IMR-90 (cell line): ENCODE measurements around the gene PTGES3L. TPM values are rescaled to one million over a fixed set of nuclear protein-coding genes. Genes with fewer than 3 reads are reported as not detected.
A peak's percentile ranks its signal among the peaks of the same experiment; 100 is the strongest.

ENCODE experiments used
- ATAC-seq: fragments of 200-7000 bp; cut with Tn5 transposase; 2 replicates; pipeline ENCODE4 v1.9.1; 2020; ENCODE audit warnings: low read depth, mild to moderate bottlenecking, moderate library complexity
- BruUV-seq: library from RNA; stranded (reverse); fragments of 400-500 nt; replicated peaks from 2 replicates; lab custom pipeline; 2021; lab: Mats Ljungman, UMichigan
- CTCF ChIA-PET: fragments of 300-600 bp; formaldehyde crosslinking; extraction: SDS; loops from one replicate; lab custom pipeline; 2021; ENCODE audit warnings: antibody characterized with exemption; lab: Yijun Ruan, JAX
- POLR2A ChIA-PET: fragments of 300-600 bp; sonication (Branson Sonifier 250); formaldehyde crosslinking; loops from one replicate; lab custom pipeline; 2022; ENCODE audit warnings: antibody characterized with exemption; ENCODE audit not compliant: unreplicated experiment; lab: Charles Lee
- DNase-seq: peaks from one replicate; pipeline ENCODE4 v3.0.0; 2013
- H2AFZ ChIP-seq: replicated peaks from 2 replicates; pipeline ENCODE3; 2013; ENCODE audit warnings: low read length, mild to moderate bottlenecking; ENCODE audit not compliant: poor library complexity
- H2AK5ac ChIP-seq: 2 replicates; pipeline ENCODE4 v1.6.1; 2013; ENCODE audit warnings: low read depth, low read length, inconsistent platforms
- H2AK9ac ChIP-seq: replicated peaks from 2 replicates; pipeline ENCODE3; 2013; ENCODE audit warnings: mild to moderate bottlenecking, low read depth, low read length, moderate library complexity; ENCODE audit not compliant: poor library complexity
- H2BK120ac ChIP-seq: 2 replicates; pipeline ENCODE4 v1.6.1; 2013; ENCODE audit warnings: low read depth, low read length, inconsistent platforms
- H2BK15ac ChIP-seq: 3 replicates; pipeline ENCODE4 v1.6.1; 2013; ENCODE audit warnings: low read depth, low read length, inconsistent platforms
- H2BK20ac ChIP-seq: 2 replicates; pipeline ENCODE4 v1.6.1; 2013; ENCODE audit warnings: low read depth, mild to moderate bottlenecking, inconsistent platforms, low read length, moderate library complexity
- H2BK5ac ChIP-seq: 2 replicates; pipeline ENCODE4 v1.6.1; 2013; ENCODE audit warnings: mild to moderate bottlenecking, low read depth, low read length, inconsistent platforms; ENCODE audit not compliant: poor library complexity, severe bottlenecking
- H3K14ac ChIP-seq: replicated peaks from 2 replicates; pipeline ENCODE4 v1.6.1; 2013; ENCODE audit warnings: low read depth, low read length, inconsistent platforms
- H3K18ac ChIP-seq: 2 replicates; pipeline ENCODE4 v1.6.1; 2013; ENCODE audit warnings: low read depth, low read length, control low read depth
- H3K23ac ChIP-seq: 2 replicates; pipeline ENCODE4 v1.6.1; 2013; ENCODE audit warnings: low read depth, low read length, inconsistent platforms
- H3K27ac ChIP-seq: 2 replicates; pipeline ENCODE4 v1.5.1; 2013; ENCODE audit warnings: mild to moderate bottlenecking, control low read depth, low read length; ENCODE audit not compliant: insufficient read depth
- H3K27me3 ChIP-seq: 2 replicates; pipeline ENCODE4 v1.6.1; 2013; ENCODE audit warnings: low read length; ENCODE audit not compliant: control insufficient read depth, insufficient read depth
- H3K36me3 ChIP-seq: 2 replicates; pipeline ENCODE4 v1.6.1; 2013; ENCODE audit warnings: low read length, mixed read lengths; ENCODE audit not compliant: control insufficient read depth, insufficient read depth
- H3K4ac ChIP-seq: 2 replicates; pipeline ENCODE4 v1.6.1; 2013; ENCODE audit warnings: low read depth, low read length, inconsistent platforms
- H3K4me1 ChIP-seq: 2 replicates; pipeline ENCODE4 v1.6.1; 2013; ENCODE audit warnings: low read length, mixed read lengths; ENCODE audit not compliant: control insufficient read depth, insufficient read depth
- H3K4me2 ChIP-seq: 2 replicates; pipeline ENCODE4 v1.6.1; 2013; ENCODE audit warnings: low read depth, mild to moderate bottlenecking, control low read depth, low read length, moderate library complexity
- H3K4me3 ChIP-seq: 2 replicates; pipeline ENCODE4 v1.5.1; 2013; ENCODE audit warnings: low read depth, mild to moderate bottlenecking, control low read depth, low read length, moderate library complexity; ENCODE audit not compliant: insufficient read depth
- H3K56ac ChIP-seq: 2 replicates; pipeline ENCODE4 v1.6.1; 2013; ENCODE audit warnings: low read length, inconsistent platforms; ENCODE audit not compliant: insufficient read depth; ENCODE audit errors: extremely low read depth
- H3K79me1 ChIP-seq, 2 experiments: 2 replicates each; pipeline ENCODE4 v1.6.1; 2013; ENCODE audit warnings: low read length in 2 of 2, inconsistent platforms in 1 of 2, low read depth in 1 of 2
- H3K9ac ChIP-seq: 2 replicates; pipeline ENCODE4 v1.6.1; 2013; ENCODE audit warnings: low read depth, low read length, control low read depth
- H3K9me1 ChIP-seq: 2 replicates; pipeline ENCODE4 v1.6.1; 2013; ENCODE audit warnings: low read length, inconsistent platforms; ENCODE audit not compliant: insufficient read depth
- H3K9me3 ChIP-seq: 2 replicates; pipeline ENCODE4 v1.6.1; 2013; ENCODE audit warnings: low read length; ENCODE audit not compliant: control insufficient read depth, insufficient read depth
- H4K20me1 ChIP-seq: 2 replicates; pipeline ENCODE4 v1.6.1; 2013; ENCODE audit warnings: low read length, inconsistent platforms; ENCODE audit not compliant: insufficient read depth
- H4K5ac ChIP-seq: 2 replicates; pipeline ENCODE4 v1.6.1; 2013; ENCODE audit warnings: mild to moderate bottlenecking, low read depth, low read length, control low read depth
- H4K8ac ChIP-seq, 2 experiments: 2 replicates each; pipeline ENCODE4 v1.6.1; 2013; ENCODE audit warnings: low read depth in 2 of 2, low read length in 2 of 2, control low read depth in 1 of 2, inconsistent platforms in 1 of 2
- H4K91ac ChIP-seq: 2 replicates; pipeline ENCODE4 v1.6.1; 2013; ENCODE audit warnings: low read depth, low read length, inconsistent platforms; ENCODE audit not compliant: insufficient read depth
- BHLHE40 ChIP-seq: fragments of 150-350 bp; IDR thresholded peaks from 2 replicates; pipeline ENCODE4 v1.6.1; 2016; ENCODE audit warnings: mild to moderate bottlenecking, low read depth, low read length
- CHD1 ChIP-seq: IDR thresholded peaks from 2 replicates; pipeline ENCODE4 v1.6.1; 2012; ENCODE audit warnings: low read depth, low read length, improper control_type of control experiment
- ELK1 ChIP-seq: fragments of 150-350 bp; IDR thresholded peaks from 2 replicates; pipeline ENCODE4 v1.6.1; 2016; ENCODE audit warnings: low read depth, mild to moderate bottlenecking, low read length, moderate library complexity, borderline replicate concordance
- FOS ChIP-seq: fragments of 150-350 bp; IDR thresholded peaks from 2 replicates; pipeline ENCODE4 v1.6.1; 2016; ENCODE audit warnings: low read depth, low read length
- MAFK ChIP-seq: IDR thresholded peaks from 2 replicates; pipeline ENCODE4 v1.6.1; 2012; ENCODE audit warnings: low read depth, low read length, improper control_type of control experiment
- MXI1 ChIP-seq: IDR thresholded peaks from 2 replicates; pipeline ENCODE4 v1.6.1; 2012; ENCODE audit warnings: low read depth, mild to moderate bottlenecking, low read length, moderate library complexity, borderline replicate concordance
- RFX5 ChIP-seq: IDR thresholded peaks from 2 replicates; pipeline ENCODE4 v1.8.0; 2012; ENCODE audit warnings: low read depth, mild to moderate bottlenecking, low read length, moderate library complexity
- USF2 ChIP-seq: fragments of 150-350 bp; IDR thresholded peaks from 2 replicates; pipeline ENCODE4 v1.6.1; 2017; ENCODE audit warnings: mild to moderate bottlenecking, antibody characterized with exemption, low read length, low read depth
- WGBS, 2 experiments: methylation state at CpG; one replicate each; pipeline versions ENCODE4 v1.1.5 to v1.1.7; 2013; ENCODE audit warnings: missing lambda C conversion rate in 2 of 2; ENCODE audit not compliant: insufficient read length in 1 of 2; ENCODE audit errors: extremely low coverage in 2 of 2; 5-methylcytosine and 5-hydroxymethylcytosine counted together
- dilution Hi-C: fragments of 300-500 bp; cut with HindIII; formaldehyde crosslinking; loops from one replicate; pipeline ENCODE4 v1.14.3; 2018; ENCODE audit warnings: low sequenced_read_pairs; ENCODE audit not compliant: unreplicated experiment
- in situ Hi-C: fragments of 300-500 bp; cut with MboI; formaldehyde crosslinking; loops from 3 replicates; pipeline ENCODE4 v1.14.3; 2019; ENCODE audit warnings: low sequenced_read_pairs, inconsistent platforms, mixed read lengths
- intact Hi-C: fragments of 100-400 bp; cut with micrococcal nuclease; formaldehyde crosslinking; loops from 2 replicates; pipeline ENCODE4 v1.10.0; 2022
- polyA plus RNA-seq, 3 experiments: library from polyadenylated mRNA; depleted of rRNA; stranded (reverse); fragments of >200 nt; gene quantifications; 2 replicates each; pipeline ENCODE4 v1.2.3, GENCODE V29; 2012; ENCODE audit warnings: low replicate concordance in 1 of 3
- total RNA-seq: library from RNA; depleted of rRNA; stranded (reverse); fragments of >200 nt; gene quantifications from 2 replicates; pipeline ENCODE4 v1.2.3, GENCODE V29; 2012

PTGES3L gene
- total and polyA plus RNA-seq, 2 of the 4 experiments (the other 2 are of a cell fraction) = 1.4 to 2.4 TPM

DNA sequence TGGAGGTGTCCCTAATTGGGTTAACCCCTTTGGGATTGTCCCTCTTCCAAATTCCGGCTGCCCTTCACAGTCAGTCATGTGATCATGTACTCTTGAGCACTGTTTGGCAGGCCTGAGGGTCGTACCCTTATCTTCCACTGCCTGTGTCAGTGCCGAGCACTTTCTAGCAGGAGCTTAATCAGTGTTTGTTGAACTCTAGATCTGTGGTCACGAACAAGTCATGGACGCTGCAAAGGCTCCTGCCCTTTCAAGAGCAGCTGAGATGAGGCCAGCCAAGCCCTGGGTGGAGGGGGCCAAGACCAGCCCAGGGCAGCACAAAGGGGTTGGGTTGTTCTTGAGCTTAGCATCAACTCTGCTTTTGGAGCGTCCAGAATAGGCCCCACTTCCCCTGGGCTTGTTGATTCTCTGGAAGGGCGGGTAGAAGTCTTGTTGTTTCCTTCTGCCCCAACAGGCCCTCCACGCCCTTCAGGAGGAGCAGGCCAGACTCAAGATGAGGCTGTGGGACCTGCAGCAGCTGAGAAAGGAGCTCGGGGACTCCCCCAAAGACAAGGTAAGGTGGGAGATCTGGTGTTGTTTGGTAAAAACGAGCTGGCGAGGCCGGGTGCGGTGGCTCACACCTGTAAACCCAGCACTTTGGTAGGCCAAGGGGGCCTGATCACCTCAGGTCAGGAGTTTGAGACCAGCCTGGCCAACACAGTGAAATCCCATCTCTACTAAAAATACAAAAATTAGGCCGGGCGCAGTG, 32.0 kb upstream of the PTGES3L start:
- H3K23ac ChIP-seq = no peak overlapping the region
- no peak overlapping the region for H4K5ac ChIP-seq
- H2AFZ ChIP-seq = peak overlapping the region; percentile 33
- no peak overlapping the region for H3K18ac ChIP-seq
- no peak overlapping the region for H2AK5ac ChIP-seq
- ChIA-PET POLR2A (interaction anchor here (0.5 kb wide), 1 partner anchor 437 kb away, joined by 4 read pairs; no protein-coding TSS in a partner anchor), CTCF (no interaction called here)
- no peak overlapping the region for H2BK120ac ChIP-seq
- ATAC-seq = no peak
- peaks cover 10% of the 10 kb centered on the region for H3K9me1 ChIP-seq
- H2BK5ac ChIP-seq = no peak overlapping the region
- TF ChIP-seq MXI1 (no peak), ELK1 (no peak), FOS (no peak), BHLHE40 (no peak), MAFK (no peak), USF2 (no peak), RFX5 (no peak), CHD1 (no peak)
- peaks cover 40% of the 10 kb centered on the region for H3K36me3 ChIP-seq
- no peak overlapping the region for H3K9ac ChIP-seq
- H3K27me3 ChIP-seq = no peaks in the 10 kb centered on the region
- no TSS peak for BruUV-seq
- no peaks in the 10 kb centered on the region for H3K9me3 ChIP-seq
- no peak overlapping the region for H3K4me3 ChIP-seq
- no peak overlapping the region for H2AK9ac ChIP-seq
- no peak overlapping the region for H3K4ac ChIP-seq
- H3K4me2 ChIP-seq = no peak overlapping the region
- intact Hi-C loops = no loop called here
- no peak overlapping the region for H4K91ac ChIP-seq
- peaks cover 0 to 29% of the 10 kb centered on the region in 2 experiments; a peak in 3 of 4 replicates for H3K79me1 ChIP-seq
- 74% methylated on average over 3 of the region's 15 CpGs; no CpG with 5 or more reads in 1 of the 2 experiments for WGBS, 2 experiments
- H3K14ac ChIP-seq = no peak overlapping the region
- no peaks in the 10 kb centered on the region for H3K4me1 ChIP-seq
- no peak overlapping the region for H2BK20ac ChIP-seq
- H4K20me1 ChIP-seq = peaks cover 10% of the 10 kb centered on the region; the same call in 1 of the 2 replicates
- in situ Hi-C loops = no loop called here
- H3K56ac ChIP-seq = no peak overlapping the region
- no peak for DNase-seq
- dilution Hi-C loops = no loop called here
- H4K8ac ChIP-seq = no peak overlapping the region
- no peak overlapping the region for H3K27ac ChIP-seq
- H2BK15ac ChIP-seq = no peak overlapping the region
